PFSK-1 (cell line): ENCODE data around the gene CALHM6.

ENCODE experiments used
- POLR2AphosphoS5 ChIP-seq: IDR thresholded peaks from 2 replicates; pipeline ENCODE4 v1.6.1; 2012; ENCODE audit warnings: low read depth, mild to moderate bottlenecking, control low read depth, low read length, moderate library complexity
- TAF1 ChIP-seq: IDR thresholded peaks from 2 replicates; pipeline ENCODE4 v1.6.1; 2012; ENCODE audit warnings: low read length, control low read depth, borderline replicate concordance; ENCODE audit not compliant: insufficient read depth

DNA sequence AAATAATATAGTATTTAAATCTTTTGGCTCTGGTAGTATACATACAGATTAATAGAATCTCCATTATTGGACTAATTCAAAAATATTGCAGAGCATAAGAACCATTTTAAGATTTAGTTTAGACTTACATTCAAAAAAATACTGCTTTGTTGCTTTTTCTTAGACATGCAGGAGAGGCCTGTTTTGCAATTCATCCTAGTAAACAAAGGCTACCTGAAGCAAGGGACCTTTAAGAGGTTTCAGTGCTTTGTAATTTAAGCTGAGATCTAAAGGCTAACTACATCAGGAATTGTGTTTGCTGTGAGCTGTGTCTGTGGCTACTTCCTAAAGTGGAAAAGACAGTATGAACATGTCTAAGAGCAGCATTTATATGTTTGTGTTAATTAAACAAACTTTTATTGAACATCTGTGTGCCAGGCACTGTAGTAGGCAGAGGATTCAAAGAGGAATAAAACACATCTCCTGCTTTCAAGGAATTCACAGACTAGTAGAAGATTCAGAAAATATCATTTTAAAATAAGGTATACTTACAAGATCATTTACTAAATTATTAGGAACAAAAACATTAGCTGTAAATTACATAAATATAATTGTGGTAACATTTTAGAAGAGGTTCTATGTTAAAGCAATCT lies 29.1 kb upstream of the CALHM6 start:
- TF ChIP-seq POLR2AphosphoS5 (no peak), TAF1 (no peak)
